A549 (cell line): Measurements from ENCODE around the gene FBXW2. TPM values are rescaled to one million over a fixed set of nuclear protein-coding genes. Genes with fewer than 3 reads are reported as not detected.

Source experiments
- ATAC-seq, 2 experiments: fragments of 200-7000 bp in 1 of 2; fragments of >200 bp in 1 of 2; cut with Nextera tagmentation in 1 of 2; cut with Tn5 transposase in 1 of 2; 3 replicates each; pipeline versions ENCODE4 v1.8.0 to v1.9.1; 2018 to 2020; ENCODE audit warnings: mild to moderate bottlenecking in 1 of 2, moderate library complexity in 1 of 2
- CTCF ChIA-PET: fragments of 300-600 bp; sonication (Branson Sonifier 250); formaldehyde crosslinking; extraction: SDS; loops from one replicate; lab custom pipeline; 2021; ENCODE audit warnings: antibody characterized with exemption, inconsistent platforms; lab: Yijun Ruan, JAX
- POLR2A ChIA-PET: fragments of 350-600 bp; formaldehyde crosslinking; extraction: SDS; loops from one replicate; lab custom pipeline; 2021; ENCODE audit warnings: antibody characterized with exemption, inconsistent platforms; lab: Yijun Ruan, JAX
- DNase-seq, 2 experiments: peaks; one replicate each; pipeline versions ENCODE4 v3.0.0 to v3.0.0-alpha.2; 2011 to 2016; ENCODE audit warnings: low read depth in 1 of 2, low spot score in 1 of 2
- FAIRE-seq: peaks from 2 replicates; lab custom pipeline; 2011; peaks lifted over from hg19 to GRCh38; lab: Jason Lieb, UNC
- H3K27ac ChIP-seq, 2 experiments: fragments of >200 bp; sonication (Bioruptor Twin); formaldehyde crosslinking; 3 replicates each; pipeline ENCODE4 v1.5.1; 2016 to 2017
- H3K4me1 ChIP-seq: fragments of >200 bp; sonication (Bioruptor Twin); formaldehyde crosslinking; 3 replicates; pipeline ENCODE4 v1.6.1; 2016
- H3K4me2 ChIP-seq: fragments of >200 bp; sonication (Bioruptor Twin); formaldehyde crosslinking; 3 replicates; pipeline ENCODE4 v1.6.1; 2016
- H3K4me3 ChIP-seq: fragments of >200 bp; sonication (Bioruptor Twin); formaldehyde crosslinking; 3 replicates; pipeline ENCODE4 v1.5.1; 2016
- H3K9me3 ChIP-seq: fragments of >200 bp; sonication (Bioruptor Twin); formaldehyde crosslinking; 3 replicates; pipeline ENCODE4 v1.6.1; 2016
- BHLHE40 ChIP-seq: IDR thresholded peaks from 2 replicates; pipeline ENCODE4 v1.6.1; 2012; ENCODE audit warnings: low read depth, low read length, inconsistent platforms
- CBX8 ChIP-seq: fragments of 200-600 bp; sonication (generic); IDR thresholded peaks from 2 replicates; pipeline ENCODE4 v1.6.1; 2016
- EHF ChIP-seq: fragments of 250-450 bp; sonication (Bioruptor Pico); IDR thresholded peaks from 2 replicates; pipeline ENCODE4 v1.5.0; 2020; ENCODE audit warnings: mild to moderate bottlenecking
- EHMT2 ChIP-seq: fragments of 200-600 bp; sonication (generic); IDR thresholded peaks from 2 replicates; pipeline ENCODE4 v1.6.1; 2016; ENCODE audit warnings: antibody characterized with exemption, low read depth, mild to moderate bottlenecking, moderate library complexity
- EP300 ChIP-seq, 2 experiments: fragments of >200 bp; sonication (Bioruptor Twin); formaldehyde crosslinking; IDR thresholded peaks; 2 replicates in 1 of 2; 3 replicates in 1 of 2; pipeline ENCODE4 v1.6.1; 2016 to 2017
- FOSL2 ChIP-seq, 2 experiments: fragments of 450-650 bp in 1 of 2; fragments of >200 bp in 1 of 2; sonication (Bioruptor Twin) in 1 of 2; formaldehyde crosslinking; IDR thresholded peaks; 2 replicates each; pipeline versions ENCODE4 v1.5.0 to v1.6.1; 2016 to 2020; ENCODE audit warnings: mild to moderate bottlenecking in 1 of 2, moderate library complexity in 1 of 2
- HOXA7 ChIP-seq: fragments of 250-450 bp; sonication (Bioruptor Pico); IDR thresholded peaks from 2 replicates; pipeline ENCODE4 v1.5.0; 2020; ENCODE audit warnings: mild to moderate bottlenecking, moderate library complexity
- HOXB5 ChIP-seq: fragments of 250-450 bp; sonication (Bioruptor Pico); IDR thresholded peaks from 2 replicates; pipeline ENCODE4 v1.5.0; 2020; ENCODE audit warnings: mild to moderate bottlenecking, moderate library complexity
- JUN ChIP-seq, 2 experiments: fragments of >200 bp; sonication (Bioruptor Twin); formaldehyde crosslinking; IDR thresholded peaks; 2 replicates in 1 of 2; 3 replicates in 1 of 2; pipeline ENCODE4 v1.6.1; 2016 to 2017
- KDM1A ChIP-seq: fragments of 200-600 bp; sonication (generic); IDR thresholded peaks from 2 replicates; pipeline ENCODE4 v1.6.1; 2016; ENCODE audit warnings: low read depth, mild to moderate bottlenecking
- MYC ChIP-seq: IDR thresholded peaks from 2 replicates; pipeline ENCODE4 v1.6.1; 2012; ENCODE audit warnings: mild to moderate bottlenecking, inconsistent platforms, low read length, improper control_type of control experiment, borderline replicate concordance
- PBX3 ChIP-seq: IDR thresholded peaks from 2 replicates; pipeline ENCODE4 v1.6.1; 2012
- RFX5 ChIP-seq: fragments of 450-650 bp; IDR thresholded peaks from 2 replicates; pipeline ENCODE4 v1.7.1; 2014; ENCODE audit warnings: antibody characterized with exemption, mild to moderate bottlenecking, moderate library complexity
- SMC3 ChIP-seq: fragments of >200 bp; sonication (Bioruptor Twin); formaldehyde crosslinking; IDR thresholded peaks from 3 replicates; pipeline ENCODE4 v1.6.1; 2018; ENCODE audit warnings: inconsistent platforms
- SREBF2 ChIP-seq: fragments of 450-650 bp; IDR thresholded peaks from 2 replicates; pipeline ENCODE4 v1.6.1; 2014; ENCODE audit warnings: mild to moderate bottlenecking, moderate library complexity
- TP53 ChIP-seq: fragments of 250-450 bp; sonication (Bioruptor Pico); IDR thresholded peaks from 2 replicates; pipeline ENCODE4 v1.5.0; 2021; ENCODE audit warnings: mild to moderate bottlenecking, moderate library complexity
- ZFP36 ChIP-seq: fragments of 450-650 bp; IDR thresholded peaks from 2 replicates; pipeline ENCODE4 v1.6.1; 2014; ENCODE audit warnings: borderline replicate concordance; ENCODE audit not compliant: partially characterized antibody
- ZSCAN20 ChIP-seq: fragments of 250-450 bp; sonication (Bioruptor Pico); IDR thresholded peaks from 2 replicates; pipeline ENCODE4 v1.8.0; 2022; ENCODE audit warnings: mild to moderate bottlenecking, moderate library complexity
- WGBS: methylation state at CpG from one replicate; pipeline ENCODE4 v1.1.6; 2017; ENCODE audit errors: missing lambda C conversion rate; 5-methylcytosine and 5-hydroxymethylcytosine counted together
- polyA plus RNA-seq, 4 experiments: library from polyadenylated mRNA; depleted of rRNA in 3 of 4; stranded (reverse); fragments of >200 nt; fragmentation: RNase III in 1 of 4; extraction: RNeasy Plus Mini Kit Qiagen cat#74134 plus additional on column Dnase treatment in 1 of 4; gene quantifications; 2 replicates in 3 of 4; 3 replicates in 1 of 4; pipeline ENCODE4 v1.2.3, GENCODE V29; 2011 to 2017
- TF ChIP-seq, protein P1 (sequence below): fragments of >200 bp; sonication (Bioruptor Twin); formaldehyde crosslinking; IDR thresholded peaks from 3 replicates; pipeline ENCODE4 v1.6.1; 2016
- TF ChIP-seq, protein P2 (sequence below): fragments of 450-650 bp; IDR thresholded peaks from 2 replicates; pipeline ENCODE4 v1.6.1; 2014; ENCODE audit warnings: antibody characterized with exemption

Gene FBXW2
- polyA plus RNA-seq, 2 of the 4 experiments (the other 2 are of a cell fraction): 28.8 to 60.0 TPM

DNA sequence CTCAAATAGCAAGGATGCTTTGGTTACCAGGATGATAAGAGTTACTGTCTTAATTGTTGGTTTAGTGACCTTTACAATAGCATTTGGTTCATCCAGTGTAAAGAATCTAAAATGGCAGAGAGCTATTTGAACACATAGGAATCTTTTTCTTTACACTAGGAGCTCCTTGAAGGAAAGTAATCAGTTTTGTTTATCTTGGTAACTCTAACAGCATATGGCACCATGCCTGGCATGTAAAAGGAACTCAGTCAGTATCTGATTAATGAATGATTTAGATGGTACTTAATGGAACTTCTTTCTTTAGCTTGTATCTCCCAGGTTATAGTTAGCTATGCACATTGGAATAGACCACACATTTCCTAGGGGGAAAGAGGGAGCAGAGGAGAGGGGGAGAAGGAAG, 39.6 kb upstream of the FBXW2 start:
- POLR2A ChIA-PET: interaction anchor here (0.5 to 1.2 kb wide), 2 partner anchors 27 to 40 kb away, joined by 3 to 4 read pairs; partner anchors contain the start of gene FBXW2

DNA sequence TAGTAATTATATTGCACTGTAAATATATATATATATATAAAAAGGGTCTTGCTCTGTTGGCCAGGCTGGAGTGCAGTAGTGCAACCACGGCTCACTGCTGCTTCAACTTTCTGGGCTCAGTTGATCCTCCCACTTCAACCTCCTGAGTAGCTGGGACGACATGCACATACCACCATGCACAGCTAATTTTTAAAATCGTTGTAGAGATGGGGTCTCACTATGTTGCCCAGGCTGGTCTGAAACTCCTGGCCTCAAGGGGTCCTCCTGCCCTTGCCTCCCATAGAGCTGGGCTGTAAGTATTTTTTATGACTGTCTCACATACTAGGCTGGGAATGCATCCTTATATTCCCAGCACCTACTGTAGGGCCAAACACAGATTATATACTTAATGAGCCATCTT, 37.6 kb upstream of the FBXW2 start:
- WGBS: 74% methylated on average over 3 of the region's 3 CpGs
- no peak for ATAC-seq
- Histone ChIP-seq H3K4me1 (no peaks in the 10 kb centered on the region), H3K4me3 (no peak overlapping the region), H3K4me2 (no peak overlapping the region)
- TF ChIP-seq HOXA7 (CRISPR knock-in tag): no peak
- TF ChIP-seq PBX3: no peak
- no peak for TF ChIP-seq RFX5
- no peak for TF ChIP-seq EHMT2
- TF ChIP-seq BHLHE40: no peak
- TF ChIP-seq CBX8: no peak
- no peak for TF ChIP-seq EP300 (IDR thresholded peaks at IDR 0.05)
- no peak for TF ChIP-seq KDM1A
- TF ChIP-seq FOSL2 (IDR thresholded peaks at IDR 0.05): no peak
- TF ChIP-seq FOSL2 (CRISPR knock-in tag; IDR thresholded peaks at IDR 0.05): no peak
- no peak for TF ChIP-seq ZSCAN20 (CRISPR knock-in tag)
- no peak for TF ChIP-seq HOXB5
- no peak for TF ChIP-seq JUN (IDR thresholded peaks at IDR 0.05)
- TF ChIP-seq, protein P1, sequence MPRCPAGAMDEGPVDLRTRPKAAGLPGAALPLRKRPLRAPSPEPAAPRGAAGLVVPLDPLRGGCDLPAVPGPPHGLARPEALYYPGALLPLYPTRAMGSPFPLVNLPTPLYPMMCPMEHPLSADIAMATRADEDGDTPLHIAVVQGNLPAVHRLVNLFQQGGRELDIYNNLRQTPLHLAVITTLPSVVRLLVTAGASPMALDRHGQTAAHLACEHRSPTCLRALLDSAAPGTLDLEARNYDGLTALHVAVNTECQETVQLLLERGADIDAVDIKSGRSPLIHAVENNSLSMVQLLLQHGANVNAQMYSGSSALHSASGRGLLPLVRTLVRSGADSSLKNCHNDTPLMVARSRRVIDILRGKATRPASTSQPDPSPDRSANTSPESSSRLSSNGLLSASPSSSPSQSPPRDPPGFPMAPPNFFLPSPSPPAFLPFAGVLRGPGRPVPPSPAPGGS: no peak
- TF ChIP-seq ZFP36: no peak
- TF ChIP-seq SMC3: no peak
- TF ChIP-seq, all 56 proteins: peak for 0
- FAIRE-seq: no peak
- DNase-seq: no peak
- CTCF ChIA-PET: interaction anchor here (0.7 to 1.4 kb wide), 3 partner anchors 34 to 106 kb away, joined by 3 to 6 read pairs (median 3); no protein-coding TSS in a partner anchor
- POLR2A ChIA-PET: no interaction called here
- Histone ChIP-seq H3K9me3 (no peaks in the 10 kb centered on the region; the same call in 2 of the 3 replicates), H3K27ac (no peak overlapping the region)

More for the DNA sequence above, 39.6 kb upstream of the FBXW2 start:
- no peak overlapping the region for H3K27ac ChIP-seq
- no peak for TF ChIP-seq TP53 (CRISPR knock-in tag)
- TF ChIP-seq SREBF2: no peak
- TF ChIP-seq JUN (IDR thresholded peaks at IDR 0.05): no peak
- TF ChIP-seq, protein P2, sequence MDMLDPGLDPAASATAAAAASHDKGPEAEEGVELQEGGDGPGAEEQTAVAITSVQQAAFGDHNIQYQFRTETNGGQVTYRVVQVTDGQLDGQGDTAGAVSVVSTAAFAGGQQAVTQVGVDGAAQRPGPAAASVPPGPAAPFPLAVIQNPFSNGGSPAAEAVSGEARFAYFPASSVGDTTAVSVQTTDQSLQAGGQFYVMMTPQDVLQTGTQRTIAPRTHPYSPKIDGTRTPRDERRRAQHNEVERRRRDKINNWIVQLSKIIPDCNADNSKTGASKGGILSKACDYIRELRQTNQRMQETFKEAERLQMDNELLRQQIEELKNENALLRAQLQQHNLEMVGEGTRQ: no peak
- no peak for TF ChIP-seq ZFP36
- TF ChIP-seq EHF (CRISPR knock-in tag): no peak
- TF ChIP-seq RFX5: no peak
- CTCF ChIA-PET: interaction anchor here (1.0 to 1.6 kb wide), 5 partner anchors 12 to 220 kb away, joined by 3 to 5 read pairs (median 4); no protein-coding TSS in a partner anchor
- no peaks in the 10 kb centered on the region for H3K4me1 ChIP-seq
- FAIRE-seq: no peak
- H3K4me3 ChIP-seq: no peak overlapping the region
- ATAC-seq: no peak
- no peaks in the 10 kb centered on the region for H3K9me3 ChIP-seq
- no peak for DNase-seq
- H3K4me2 ChIP-seq: no peak overlapping the region

DNA sequence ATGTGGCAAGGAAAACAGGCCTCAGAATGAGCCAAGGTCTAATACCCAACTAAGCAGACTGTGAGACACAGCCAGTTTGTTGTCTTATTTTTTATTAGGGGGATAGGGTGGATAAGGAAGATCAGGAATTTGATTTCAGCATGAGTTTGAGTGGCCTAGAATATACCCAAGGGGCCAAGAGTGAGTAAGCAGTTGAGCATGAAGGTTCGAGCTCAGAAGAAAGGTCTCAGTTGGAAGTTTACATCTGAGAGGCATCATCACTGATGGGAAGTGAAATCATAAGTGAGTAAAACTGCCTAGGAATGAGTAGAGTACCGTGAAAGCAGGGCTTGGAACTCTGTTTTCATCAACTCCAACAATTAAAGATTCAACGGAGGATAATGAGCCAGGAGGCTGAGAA, 36.9 kb upstream of the FBXW2 start:
- H3K9me3 ChIP-seq: peaks cover 4% of the 10 kb centered on the region; the same call in 1 of the 3 replicates
- H3K4me2 ChIP-seq: no peak overlapping the region
- no peak for ATAC-seq
- TF ChIP-seq MYC: no peak
- no peak for DNase-seq
- POLR2A ChIA-PET: no interaction called here
- WGBS: 86% methylated on average over 3 of the region's 3 CpGs
- CTCF ChIA-PET: interaction anchor here (1.4 kb wide), 1 partner anchor 74 kb away, joined by 3 read pairs; no protein-coding TSS in a partner anchor
- no peak for FAIRE-seq
- no peak overlapping the region for H3K4me3 ChIP-seq
- no peak overlapping the region for H3K27ac ChIP-seq
- H3K4me1 ChIP-seq: no peaks in the 10 kb centered on the region
